ENCODE measurements around the gene BCDIN3D.

BCDIN3D gene

DNA sequence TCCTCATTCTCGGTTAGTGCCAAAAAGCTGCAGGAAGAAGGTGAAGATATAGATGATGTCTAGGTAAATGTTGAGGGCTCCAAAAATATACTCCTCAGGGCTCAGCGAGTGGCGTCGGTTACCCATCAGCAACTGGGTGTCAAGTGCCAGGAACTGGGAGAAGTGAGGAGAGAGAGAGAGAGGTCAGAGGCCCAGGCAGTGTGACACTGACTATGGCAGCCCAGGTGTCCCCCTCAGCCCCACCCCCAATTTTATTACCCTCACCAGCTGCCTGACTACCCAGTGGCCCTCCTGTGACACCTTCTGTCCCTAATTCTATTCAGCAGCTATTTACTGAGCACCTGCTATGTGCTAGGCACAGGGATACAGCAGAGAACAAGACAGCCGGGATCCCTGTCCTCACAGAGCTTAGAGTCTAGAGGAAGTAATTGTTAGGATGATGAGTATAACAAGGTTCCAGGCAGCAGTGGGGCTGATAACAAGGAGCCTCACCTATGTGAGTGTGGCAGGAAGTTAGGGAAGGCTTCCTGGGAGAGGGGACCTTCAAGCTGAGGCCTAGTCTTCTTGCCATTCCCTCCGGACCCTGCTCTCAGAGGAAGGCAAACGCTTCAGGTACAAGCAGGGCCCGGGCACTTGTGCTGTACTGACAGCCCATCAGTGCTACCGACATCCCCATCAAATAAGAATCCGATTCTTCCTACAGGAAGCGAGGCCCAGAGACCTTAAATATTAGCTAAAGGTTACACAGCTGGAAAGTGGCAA is 27.8 kb upstream of the BCDIN3D start:
- peak; percentile 22 for DNase-seq (ENCODE audit: low spot score)
- Histone ChIP-seq H3K4me3 (no peak overlapping the region), H3K27ac (no peak overlapping the region)
- TF ChIP-seq, protein P1, sequence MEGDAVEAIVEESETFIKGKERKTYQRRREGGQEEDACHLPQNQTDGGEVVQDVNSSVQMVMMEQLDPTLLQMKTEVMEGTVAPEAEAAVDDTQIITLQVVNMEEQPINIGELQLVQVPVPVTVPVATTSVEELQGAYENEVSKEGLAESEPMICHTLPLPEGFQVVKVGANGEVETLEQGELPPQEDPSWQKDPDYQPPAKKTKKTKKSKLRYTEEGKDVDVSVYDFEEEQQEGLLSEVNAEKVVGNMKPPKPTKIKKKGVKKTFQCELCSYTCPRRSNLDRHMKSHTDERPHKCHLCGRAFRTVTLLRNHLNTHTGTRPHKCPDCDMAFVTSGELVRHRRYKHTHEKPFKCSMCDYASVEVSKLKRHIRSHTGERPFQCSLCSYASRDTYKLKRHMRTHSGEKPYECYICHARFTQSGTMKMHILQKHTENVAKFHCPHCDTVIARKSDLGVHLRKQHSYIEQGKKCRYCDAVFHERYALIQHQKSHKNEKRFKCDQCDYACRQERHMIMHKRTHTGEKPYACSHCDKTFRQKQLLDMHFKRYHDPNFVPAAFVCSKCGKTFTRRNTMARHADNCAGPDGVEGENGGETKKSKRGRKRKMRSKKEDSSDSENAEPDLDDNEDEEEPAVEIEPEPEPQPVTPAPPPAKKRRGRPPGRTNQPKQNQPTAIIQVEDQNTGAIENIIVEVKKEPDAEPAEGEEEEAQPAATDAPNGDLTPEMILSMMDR (IDR thresholded peaks at IDR 0.05): no peak

DNA sequence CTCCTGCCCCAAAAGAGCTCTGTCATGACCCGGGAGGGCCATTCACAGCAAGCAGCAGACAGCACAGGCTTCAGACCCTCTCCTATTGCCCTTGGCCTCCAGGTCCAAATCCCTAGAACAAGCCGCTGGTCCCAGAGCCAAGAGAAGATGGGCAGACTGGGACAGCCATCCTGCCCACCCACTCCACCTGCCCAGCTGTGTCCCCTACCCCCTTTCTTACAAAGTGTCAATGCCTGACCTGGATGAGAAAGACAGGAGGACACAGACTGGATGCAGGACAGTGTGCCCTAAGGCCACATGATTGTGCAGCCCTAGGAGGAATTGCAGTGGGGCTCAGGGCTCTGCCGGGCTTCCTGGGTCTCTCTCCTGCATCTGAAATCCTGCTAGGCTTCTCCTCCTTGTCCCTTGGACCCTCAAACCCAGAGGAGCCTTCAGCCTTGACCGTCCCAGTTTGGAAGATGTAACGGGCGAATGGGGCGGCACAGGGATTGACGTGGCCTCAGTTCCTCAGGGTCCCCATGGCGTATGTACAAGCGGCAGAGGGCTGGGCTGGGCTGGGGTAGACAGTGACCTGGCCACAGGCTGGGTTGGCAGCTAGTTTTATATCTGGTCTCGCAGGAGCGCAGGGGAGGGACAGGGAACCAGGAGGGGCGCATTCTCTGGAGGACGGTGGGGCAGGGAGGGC is 27.1 kb upstream of the BCDIN3D start:
- TF ChIP-seq, protein P1 (IDR thresholded peaks at IDR 0.05): no peak
- DNase-seq (ENCODE audit: low spot score): peak; percentile 68
- no peak overlapping the region for H3K4me3 ChIP-seq
- H3K27ac ChIP-seq: peak overlapping the region; percentile 7 to 79

GRCh38 chr12:49868952-49869815 is 26.3 kb upstream of the BCDIN3D start:
- TF ChIP-seq, protein P1 (IDR thresholded peaks at IDR 0.05): no peak
- H3K4me3 ChIP-seq: no peak overlapping the region
- peak overlapping the region; percentile 7 to 79 for H3K27ac ChIP-seq
- peak; percentile 94 for DNase-seq (ENCODE audit: low spot score)

DNA sequence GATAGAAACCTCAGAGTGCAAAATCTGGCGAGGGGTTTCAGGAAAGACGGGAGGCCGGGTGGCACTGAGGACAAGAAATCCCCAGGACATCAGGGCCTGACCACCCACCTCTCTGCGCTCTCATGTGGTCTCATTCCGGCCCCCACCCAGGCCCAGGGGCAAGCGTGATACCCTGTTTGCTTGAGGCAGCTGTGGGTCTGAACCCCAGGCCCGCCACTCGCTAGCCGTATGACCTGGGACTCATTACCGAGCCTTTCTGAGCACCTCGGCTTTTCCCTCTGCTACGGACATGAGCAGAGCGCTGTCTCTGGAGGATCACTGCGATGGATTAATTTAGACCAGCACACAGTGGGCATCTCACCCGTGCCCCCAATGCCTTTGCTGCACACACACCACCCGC is 25.5 kb upstream of the BCDIN3D start:
- TF ChIP-seq, protein P1 (IDR thresholded peaks at IDR 0.05): no peak
- peak; percentile 73 for DNase-seq (ENCODE audit: low spot score)
- Histone ChIP-seq H3K27ac (peak overlapping the region in 1 of 2 donors; percentile 79), H3K4me3 (no peak overlapping the region)

DNA sequence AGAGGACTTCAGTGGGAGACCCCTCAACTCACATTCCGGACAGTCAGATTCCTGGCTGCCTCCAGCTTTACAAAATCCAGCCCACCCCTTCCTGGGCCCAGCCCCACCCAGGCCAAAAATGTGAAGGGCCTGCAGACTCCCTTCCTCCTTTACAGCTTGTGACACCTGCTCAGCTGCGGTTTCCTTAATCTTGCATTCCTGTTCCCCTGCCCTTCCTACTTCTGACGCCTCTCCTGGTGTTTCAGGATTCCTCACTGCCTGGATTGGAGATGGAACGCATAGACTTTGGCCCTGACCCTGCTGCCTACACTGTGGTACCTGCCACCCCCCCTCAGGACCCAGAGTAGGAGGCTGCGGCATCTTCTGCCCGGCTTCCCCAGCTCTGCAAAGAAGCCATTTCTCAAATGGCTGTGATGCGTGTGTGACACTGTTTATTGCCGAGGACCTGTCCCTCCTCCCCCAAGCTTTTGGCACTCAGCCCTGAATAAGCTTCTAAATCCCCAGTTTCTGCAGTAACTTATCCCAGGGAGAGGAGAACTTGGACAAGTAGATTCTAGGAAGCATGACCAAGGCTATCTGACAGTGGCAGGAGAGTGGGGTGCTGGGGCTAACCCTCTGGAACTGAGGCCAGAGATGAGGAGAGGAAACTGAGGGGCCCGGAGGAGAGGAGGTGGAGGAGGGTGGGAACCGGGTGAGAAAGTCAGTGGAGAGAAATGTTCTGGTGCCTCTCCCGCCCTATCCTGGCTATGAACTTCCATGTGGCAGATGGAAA is 24.9 kb upstream of the BCDIN3D start:
- TF ChIP-seq, protein P1 (IDR thresholded peaks at IDR 0.05): no peak
- peak overlapping the region in 1 of 2 donors; percentile 79 for H3K27ac ChIP-seq
- H3K4me3 ChIP-seq: no peak overlapping the region
- peak; percentile 69 for DNase-seq (ENCODE audit: low spot score)

DNA sequence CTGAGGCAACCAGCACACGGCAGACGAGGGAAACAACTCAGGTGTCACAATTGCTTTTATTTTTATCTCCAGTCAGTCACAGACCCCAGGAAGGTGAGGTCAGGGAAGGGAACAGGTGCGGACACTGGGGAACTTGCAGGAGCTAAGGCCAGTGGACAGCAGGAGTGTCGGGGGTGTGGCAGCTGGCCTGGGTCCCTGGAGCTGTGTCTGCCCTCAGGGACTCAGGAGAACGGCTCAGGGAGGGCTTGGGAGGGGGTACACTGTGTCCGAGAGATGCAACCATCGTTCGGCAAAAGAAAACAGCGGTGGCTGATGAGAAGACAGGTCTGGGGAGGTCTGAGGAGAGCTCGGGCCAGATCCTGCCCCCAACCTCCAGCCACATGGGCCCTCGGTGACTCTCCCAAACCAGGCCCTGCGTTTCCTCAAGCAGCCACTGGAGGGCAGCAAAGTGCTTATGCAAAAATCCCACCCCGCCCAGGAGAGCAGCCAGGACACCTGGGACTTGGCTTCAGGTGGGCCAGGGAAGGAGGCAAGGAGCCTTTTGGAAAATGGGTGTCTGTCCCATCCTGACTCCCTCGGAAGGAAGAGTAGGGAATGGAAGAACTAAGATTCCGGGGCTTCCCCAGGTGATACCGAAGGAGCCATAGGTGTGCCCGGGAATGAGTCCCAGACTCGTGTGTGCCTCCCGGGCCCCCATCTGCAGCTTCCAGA is 24.1 kb upstream of the BCDIN3D start:
- DNase-seq (ENCODE audit: low spot score): peak; percentile 81
- H3K27ac ChIP-seq: no peak overlapping the region
- no peak overlapping the region for H3K4me3 ChIP-seq
- TF ChIP-seq, protein P1 (IDR thresholded peaks at IDR 0.05): peak; percentile 90
